Heart left ventricle (tissue), 16 donors: Measurements from ENCODE around the gene CPNE4. TPM values are rescaled to one million over a fixed set of nuclear protein-coding genes. Genes with fewer than 3 reads are reported as not detected.

Experiments
- ATAC-seq, 4 donors: fragments of 200-7000 bp; cut with Tn5 transposase; one replicate each; pipeline ENCODE4 v1.9.1; 2020 to 2022; ENCODE audit warnings: moderate library complexity in 4 of 4, mild to moderate bottlenecking in 3 of 4, moderate number of reproducible peaks in 1 of 4
- DNase-seq, 5 donors: peaks; one replicate each; pipeline ENCODE4 v3.0.0-alpha.2; 2020
- H3K27ac ChIP-seq, 12 donors: fragments of 200-600 bp; sonication (generic) in 4 of 12; one replicate each; pipeline versions ENCODE4 v1.5.0 to v1.8.0; 2016 to 2022; ENCODE audit warnings: mild to moderate bottlenecking in 2 of 12
- H3K27me3 ChIP-seq, 9 donors: fragments of 200-600 bp; sonication (generic) in 2 of 9; one replicate each; pipeline versions ENCODE4 v1.5.1 to v1.8.0; 2016 to 2022; ENCODE audit warnings: mild to moderate bottlenecking in 3 of 9
- H3K36me3 ChIP-seq, 9 donors: fragments of 200-600 bp; sonication (generic) in 2 of 9; one replicate each; pipeline versions ENCODE4 v1.5.0 to v1.8.0; 2018 to 2022; ENCODE audit warnings: mild to moderate bottlenecking in 2 of 9
- H3K4me1 ChIP-seq, 12 donors: fragments of 200-600 bp; sonication (generic) in 4 of 12; one replicate each; pipeline versions ENCODE4 v1.5.0 to v1.8.0; 2016 to 2022; ENCODE audit warnings: mild to moderate bottlenecking in 3 of 12
- H3K4me3 ChIP-seq, 12 donors: fragments of 200-600 bp; sonication (generic) in 4 of 12; one replicate each; pipeline versions ENCODE4 v1.5.0 to v1.8.0; 2017 to 2022; ENCODE audit warnings: mild to moderate bottlenecking in 9 of 12, moderate library complexity in 4 of 12
- H3K9me3 ChIP-seq, 12 donors: fragments of 200-600 bp; sonication (generic) in 4 of 12; one replicate each; pipeline versions ENCODE4 v1.5.0 to v1.8.0; 2016 to 2022; ENCODE audit warnings: mild to moderate bottlenecking in 1 of 12
- CTCF ChIP-seq, 12 donors: fragments of 200-600 bp; sonication (generic) in 4 of 12; IDR thresholded peaks; one replicate each; pipeline versions ENCODE4 v1.5.0 to v1.8.0; 2018 to 2022; ENCODE audit warnings: antibody characterized with exemption in 12 of 12, mild to moderate bottlenecking in 5 of 12
- POLR2A ChIP-seq, 2 donors: fragments of 450-650 bp; IDR thresholded peaks; one replicate each; pipeline ENCODE4 v1.6.1; 2017; ENCODE audit warnings: antibody characterized with exemption in 2 of 2, mild to moderate bottlenecking in 2 of 2, moderate library complexity in 2 of 2
- WGBS, 4 donors: extraction: QIAGEN DNeasy Blood & Tissue Kit in 2 of 4; methylation state at CpG; one replicate each; pipeline versions ENCODE4 v1.1.5 to v1.1.7; 2013 to 2018; 5-methylcytosine and 5-hydroxymethylcytosine counted together
- intact Hi-C, 10 donors: fragments of 100-400 bp; cut with DNase I; formaldehyde crosslinking; loops; one replicate each; pipeline versions ENCODE4 v1.11.1 to v1.14.2; 2022
- polyA plus RNA-seq, 2 donors: library from polyadenylated mRNA; stranded (reverse); fragments of 200-250 nt; gene quantifications; one replicate each; pipeline ENCODE4 v1.2.3, GENCODE V29; 2013
- total RNA-seq, 9 donors: library from RNA; depleted of rRNA in 2 of 9; stranded (reverse); fragments of >200 nt in 2 of 9; fragmentation: NEBNext Ultra II Directional in 3 of 9; extraction: Animal tissue kit (Norgen Biotek cat#: 25700) in 3 of 9; gene quantifications; one replicate each; pipeline versions ENCODE4 v1.1.0 to v1.2.4, GENCODE V29; 2016 to 2023
- donor health status: ischemic (EF 13 %, LVEDD 7.1; RV severe dilation, severe dysfunction).
- donor health status: healthy with polysubstance abuse.
- donor health status: DM: no; HTN: yes; CAD: no.
- donor health status: DM: no; HTN: no; CAD: no.
- donor health status: ischemic (EF 25% LVEDD 6.9; RV normal size, moderate dysfunction).
- donor health status: ischemic (EF 25% LVEDD 5.7; RV mildly dilated, moderate dysfunction).
- donor health status: healthy.
- donor health status: DM: yes; HTN: yes; CAD: no.
- donor health status: ischemic (EF 35%, LVEDD 5.7; RV mildly dilated, moderate dysfunction).
- donor health status: nonischemic (EF 11% LVEDD 7.7; RV severe dilation, severe dysfunction).
- donor health status: DM: yes; HTN: yes; CAD: no.
- donor health status: PGD.
- donor health status: ischemic (EF 29% LVEDD 5.4; RV normal size, mild dysfunction).
- donor health status: nonischemic (EF 23%, LVEDD 6.1; RV moderate dilation, normal function).

Gene CPNE4
- total and polyA plus RNA-seq, 11 donors: 1.7 to 99.7 (median 24.9) TPM

- H3K27me3 ChIP-seq: no peaks in the 10 kb centered on the region
- H3K4me1 ChIP-seq: no peaks in the 10 kb centered on the region
- WGBS, 4 donors: 88 to 93% (median 89%) methylated on average over 3 of the region's 3 CpGs
- no peaks in the 10 kb centered on the region for H3K36me3 ChIP-seq
- intact Hi-C loops: no loop called here
- no peak overlapping the region for H3K27ac ChIP-seq
- no peak for TF ChIP-seq POLR2A (IDR thresholded peaks at IDR 0.05)
- TF ChIP-seq CTCF (IDR thresholded peaks at IDR 0.05): no peak
- ATAC-seq (no peak), DNase-seq (no peak)
- H3K4me3 ChIP-seq: no peak overlapping the region
- H3K9me3 ChIP-seq: peaks cover 0 to 3% (median 0%) of the 10 kb centered on the region in 12 donors
These were observed 153.0 kb downstream of the CPNE4 start for GRCh38 chr3:131881777-131882176.

- intact Hi-C loops: no loop called here
- 27 to 72% (median 59%) methylated on average over 2 of the region's 2 CpGs for WGBS, 4 donors
- no peaks in the 10 kb centered on the region for H3K27me3 ChIP-seq
- peaks cover 0 to 3% (median 0%) of the 10 kb centered on the region in 12 donors for H3K9me3 ChIP-seq
- no peak for DNase-seq
- no peak overlapping the region for H3K4me3 ChIP-seq
- TF ChIP-seq CTCF (IDR thresholded peaks at IDR 0.05) (no peak), POLR2A (IDR thresholded peaks at IDR 0.05) (no peak)
- no peaks in the 10 kb centered on the region for H3K4me1 ChIP-seq
- no peaks in the 10 kb centered on the region for H3K36me3 ChIP-seq
- no peak for ATAC-seq
- H3K27ac ChIP-seq: no peak overlapping the region
These were observed 153.9 kb downstream of the CPNE4 start for GRCh38 chr3:131880948-131881347.

- intact Hi-C loops: no loop called here
- no peak overlapping the region for H3K27ac ChIP-seq
- ATAC-seq (no peak), DNase-seq (no peak)
- no peaks in the 10 kb centered on the region for H3K36me3 ChIP-seq
- H3K9me3 ChIP-seq: no peaks in the 10 kb centered on the region
- H3K4me1 ChIP-seq: no peaks in the 10 kb centered on the region
- H3K4me3 ChIP-seq: no peak overlapping the region
- H3K27me3 ChIP-seq: no peaks in the 10 kb centered on the region
- TF ChIP-seq CTCF (IDR thresholded peaks at IDR 0.05) (no peak), POLR2A (IDR thresholded peaks at IDR 0.05) (no peak)
- WGBS, 4 donors: 68 to 74% (median 70%) methylated on average over 6 of the region's 6 CpGs
These were observed 166.6 kb downstream of the CPNE4 start for GRCh38 chr3:131868203-131868602.

- ATAC-seq (no peak), DNase-seq (no peak)
- Histone ChIP-seq H3K36me3 (no peaks in the 10 kb centered on the region), H3K27me3 (no peaks in the 10 kb centered on the region), H3K4me1 (no peaks in the 10 kb centered on the region), H3K4me3 (no peak overlapping the region), H3K27ac (no peak overlapping the region), H3K9me3 (no peaks in the 10 kb centered on the region)
- intact Hi-C loops: no loop called here
- 86 to 91% (median 91%) methylated on average over 3 of the region's 3 CpGs for WGBS, 4 donors
- TF ChIP-seq POLR2A (IDR thresholded peaks at IDR 0.05) (no peak), CTCF (IDR thresholded peaks at IDR 0.05) (no peak)
These were observed 178.6 kb downstream of the CPNE4 start for GRCh38 chr3:131856171-131856570.
